HG03558 (cell line): ENCODE results near the gene EPAS1.

Source experiments
- ATAC-seq: cut with Tn5 transposase; IDR thresholded peaks from one replicate; pipeline ENCODE4 v1.9.1; 2021; ENCODE audit warnings: moderate number of reproducible peaks; ENCODE audit not compliant: unreplicated experiment; ENCODE audit errors: extremely low read depth

Gene EPAS1

GRCh38 chr2:46379213-46380037, 82.2 kb downstream of the EPAS1 start:
- no peak for ATAC-seq

- no peak for ATAC-seq
Observed at GRCh38 chr2:46380038-46380940, 83.1 kb downstream of the EPAS1 start.

DNA sequence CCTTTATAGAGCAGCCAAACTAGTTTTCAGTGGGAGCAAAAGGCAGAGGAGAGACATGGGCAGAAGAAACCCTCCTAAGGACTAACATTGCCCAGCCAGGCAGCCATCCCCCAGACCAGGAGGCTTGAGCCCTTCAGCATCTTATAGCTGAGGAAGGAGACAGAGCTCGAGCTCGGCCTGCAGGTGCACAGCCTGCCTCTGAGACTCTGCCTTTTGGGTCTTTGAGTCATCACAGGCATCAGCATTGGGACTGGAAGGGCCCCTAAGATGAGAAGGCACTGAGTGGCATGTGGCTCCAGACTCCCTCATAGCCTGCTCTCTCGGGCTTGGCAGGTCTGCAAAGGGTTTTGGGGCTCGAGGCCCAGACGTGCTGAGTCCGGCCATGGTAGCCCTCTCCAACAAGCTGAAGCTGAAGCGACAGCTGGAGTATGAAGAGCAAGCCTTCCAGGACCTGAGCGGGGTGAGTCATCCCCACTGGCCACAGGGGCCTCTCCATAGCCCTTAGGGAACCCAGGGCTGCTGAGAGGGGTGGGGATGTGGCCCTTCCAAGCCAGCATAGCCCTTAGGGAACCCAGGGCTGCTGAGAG, 84.1 kb downstream of the EPAS1 start:
- no peak for ATAC-seq

GRCh38 chr2:46381871-46382270, 84.7 kb downstream of the EPAS1 start:
- no peak for ATAC-seq

- no peak for ATAC-seq
Observed at GRCh38 chr2:46382331-46383112, 85.3 kb downstream of the EPAS1 start.

GRCh38 chr2:46383113-46383395, 85.8 kb downstream of the EPAS1 start:
- ATAC-seq: no peak

- no peak for ATAC-seq
Observed at GRCh38 chr2:46383784-46384456, 86.7 kb downstream of the EPAS1 start.

DNA sequence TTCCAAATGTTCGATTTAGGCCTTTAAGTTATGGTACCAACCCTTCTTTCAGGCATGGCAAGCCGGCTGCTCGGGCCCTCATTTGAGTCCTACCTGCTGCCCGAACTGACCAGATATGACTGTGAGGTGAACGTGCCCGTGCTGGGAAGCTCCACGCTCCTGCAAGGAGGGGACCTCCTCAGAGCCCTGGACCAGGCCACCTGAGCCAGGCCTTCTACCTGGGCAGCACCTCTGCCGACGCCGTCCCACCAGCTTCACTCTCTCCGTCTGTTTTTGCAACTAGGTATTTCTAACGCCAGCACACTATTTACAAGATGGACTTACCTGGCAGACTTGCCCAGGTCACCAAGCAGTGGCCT, 87.2 kb downstream of the EPAS1 start:
- ATAC-seq: no peak

- ATAC-seq: no peak
Observed at GRCh38 chr2:46385786-46386577, 88.8 kb downstream of the EPAS1 start.

- no peak for ATAC-seq
Observed at GRCh38 chr2:46386763-46387162, 89.6 kb downstream of the EPAS1 start.

DNA sequence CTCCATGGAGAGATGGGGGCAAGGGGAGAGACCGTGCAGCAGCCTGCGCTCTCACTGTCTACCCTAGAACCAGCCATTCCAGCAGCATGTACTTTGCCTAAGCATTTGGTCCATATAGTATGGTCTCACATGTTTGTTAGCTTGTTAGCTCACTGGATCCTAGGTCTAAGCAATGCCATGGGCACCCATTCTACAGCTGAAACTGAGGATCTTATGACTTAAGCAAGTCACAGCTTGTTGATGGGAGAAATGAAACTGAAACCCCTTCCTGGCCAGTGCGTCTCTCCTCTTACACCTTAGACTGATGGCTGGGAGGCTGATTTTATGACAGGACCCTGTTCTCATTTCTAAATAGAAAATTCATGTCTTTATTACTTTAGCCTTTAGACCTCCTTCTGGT, 90.1 kb downstream of the EPAS1 start:
- no peak for ATAC-seq

DNA sequence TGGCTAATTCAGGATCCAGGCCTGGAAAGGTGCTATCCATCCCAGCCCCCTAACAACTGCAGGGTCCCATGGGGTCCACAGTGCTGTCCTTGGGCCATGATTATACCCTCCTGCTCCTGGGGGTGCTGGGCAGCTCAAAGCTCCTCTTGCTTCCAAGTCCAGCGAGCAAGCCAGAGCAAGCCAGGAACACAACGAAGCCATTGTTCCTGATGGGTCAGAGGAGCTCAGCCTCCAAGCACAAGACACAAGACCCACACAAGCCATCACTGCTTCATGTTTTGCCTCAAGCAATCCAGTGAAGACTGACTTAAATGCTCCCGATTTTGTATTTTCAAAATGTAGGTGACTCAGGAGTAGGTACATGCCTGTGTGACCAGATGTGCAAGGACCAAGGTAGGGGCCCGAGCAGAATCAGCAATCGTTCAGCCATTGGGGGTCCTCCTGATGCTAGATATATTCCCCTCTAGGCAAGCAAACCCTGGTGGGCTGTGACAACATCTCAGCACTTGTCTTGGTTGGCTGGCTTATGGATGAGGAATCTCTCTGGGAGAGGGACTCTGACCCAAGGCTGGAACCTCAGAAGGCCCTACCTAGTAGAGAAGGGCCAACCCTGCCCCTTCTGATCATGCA, 90.8 kb downstream of the EPAS1 start:
- no peak for ATAC-seq

- no peak for ATAC-seq
Observed at GRCh38 chr2:46388881-46389280, 91.7 kb downstream of the EPAS1 start.

- ATAC-seq: no peak
Observed at GRCh38 chr2:46389417-46389916, 92.3 kb downstream of the EPAS1 start.

GRCh38 chr2:46390036-46390435, 92.8 kb downstream of the EPAS1 start:
- no peak for ATAC-seq

DNA sequence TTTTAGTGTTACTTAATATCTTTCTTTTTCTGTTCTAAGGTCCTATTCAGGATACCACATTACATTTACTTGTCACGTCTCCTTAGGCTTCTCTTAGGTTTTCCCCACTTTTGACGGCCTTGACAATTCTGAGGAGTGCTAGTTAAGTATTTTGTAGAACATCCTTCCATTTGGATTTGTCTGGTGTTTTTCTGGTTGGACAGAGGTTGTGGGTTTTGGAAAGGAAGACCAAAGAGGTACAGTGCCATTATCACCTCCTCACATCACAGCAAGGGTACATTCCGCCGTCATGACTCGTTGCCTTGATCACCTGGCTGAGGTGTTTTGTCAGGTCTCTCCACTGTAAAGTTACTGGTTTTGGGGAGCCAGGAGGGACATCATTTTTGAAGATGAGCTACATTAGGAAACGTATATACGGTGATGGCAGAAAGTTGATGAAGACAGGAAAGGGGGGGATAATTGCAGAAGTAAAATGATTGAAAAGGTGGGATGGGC, 93.7 kb downstream of the EPAS1 start:
- ATAC-seq: no peak

DNA sequence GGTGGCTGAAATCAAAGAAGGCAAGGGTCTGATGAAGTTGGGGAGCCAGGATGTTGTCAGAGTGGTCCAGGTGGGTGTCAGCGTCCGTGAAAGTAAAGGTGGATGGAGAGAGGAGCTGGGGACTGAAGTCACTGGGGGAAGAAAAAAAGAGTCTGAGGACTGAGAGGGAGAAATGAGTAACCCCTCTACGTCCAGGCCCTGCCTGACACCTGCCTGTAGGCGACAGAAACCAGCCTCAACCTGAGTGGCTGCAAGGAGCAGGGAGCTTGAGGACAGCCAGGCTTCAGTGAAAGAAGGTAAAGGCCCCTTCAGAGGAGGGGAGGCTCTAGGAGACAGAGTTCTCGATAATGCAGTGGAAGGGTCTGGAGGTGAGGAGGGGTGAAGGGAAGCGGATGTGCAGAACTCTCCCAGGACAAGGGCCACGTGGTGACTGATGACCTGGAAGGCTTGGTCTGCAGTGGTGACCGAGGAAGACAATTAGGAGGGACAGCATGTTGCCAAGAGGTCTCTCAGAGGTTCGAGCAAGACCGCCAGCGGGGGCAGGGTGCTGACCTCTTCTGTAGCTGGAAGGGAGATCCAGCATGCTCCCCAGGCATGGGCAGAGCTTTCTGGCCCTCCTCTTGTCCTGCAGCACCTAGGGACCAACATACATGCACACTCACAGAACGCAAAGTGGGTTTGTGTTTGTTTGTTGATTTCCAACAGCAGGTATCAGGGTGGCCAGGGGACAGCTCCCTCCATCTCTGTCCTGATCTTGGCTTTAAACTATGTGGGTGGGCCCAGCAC, 95.5 kb downstream of the EPAS1 start:
- ATAC-seq: no peak
